ENCODE results near the gene FNIP2. TPM values are rescaled to one million over a fixed set of nuclear protein-coding genes. Genes with fewer than 3 reads are reported as not detected.

FNIP2 gene
- total RNA-seq, 4 donors from 2014 or later: 21.4 to 31.7 (median 28.1) TPM

DNA sequence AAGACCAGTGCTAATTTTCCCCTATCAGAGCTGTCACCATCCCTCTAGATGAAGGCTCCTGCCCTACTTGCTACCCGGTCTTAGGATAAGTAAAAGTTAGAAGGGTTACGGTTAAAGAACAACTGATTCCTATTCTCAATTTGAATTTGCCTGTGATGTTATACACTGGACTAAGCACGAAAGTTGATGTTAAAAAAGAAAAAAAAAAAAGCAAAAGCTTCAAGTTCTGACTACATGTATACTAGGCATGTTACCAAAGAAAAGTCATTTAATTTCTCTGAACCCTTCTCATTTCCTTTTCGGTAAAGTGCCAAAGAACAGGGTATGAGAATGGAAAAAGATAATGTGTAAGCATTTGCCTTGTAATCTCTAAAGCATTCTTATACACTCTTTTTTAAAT is 44.2 kb upstream of the FNIP2 start:
- 89% methylated on average over 4 of the region's 4 CpGs for WGBS
- Histone ChIP-seq H3K36me3 (peaks cover 4% of the 10 kb centered on the region), H3K4me3 (no peak overlapping the region), H3K27me3 (no peaks in the 10 kb centered on the region), H3K27ac (no peak overlapping the region), H3K4me1 (peaks cover 9% of the 10 kb centered on the region), H3K9me3 (no peaks in the 10 kb centered on the region)
- TF ChIP-seq EP300 (IDR thresholded peaks at IDR 0.05) (no peak), POLR2A (IDR thresholded peaks at IDR 0.05) (no peak), POLR2AphosphoS5 (IDR thresholded peaks at IDR 0.05) (no peak)
- TF ChIP-seq, protein P1, sequence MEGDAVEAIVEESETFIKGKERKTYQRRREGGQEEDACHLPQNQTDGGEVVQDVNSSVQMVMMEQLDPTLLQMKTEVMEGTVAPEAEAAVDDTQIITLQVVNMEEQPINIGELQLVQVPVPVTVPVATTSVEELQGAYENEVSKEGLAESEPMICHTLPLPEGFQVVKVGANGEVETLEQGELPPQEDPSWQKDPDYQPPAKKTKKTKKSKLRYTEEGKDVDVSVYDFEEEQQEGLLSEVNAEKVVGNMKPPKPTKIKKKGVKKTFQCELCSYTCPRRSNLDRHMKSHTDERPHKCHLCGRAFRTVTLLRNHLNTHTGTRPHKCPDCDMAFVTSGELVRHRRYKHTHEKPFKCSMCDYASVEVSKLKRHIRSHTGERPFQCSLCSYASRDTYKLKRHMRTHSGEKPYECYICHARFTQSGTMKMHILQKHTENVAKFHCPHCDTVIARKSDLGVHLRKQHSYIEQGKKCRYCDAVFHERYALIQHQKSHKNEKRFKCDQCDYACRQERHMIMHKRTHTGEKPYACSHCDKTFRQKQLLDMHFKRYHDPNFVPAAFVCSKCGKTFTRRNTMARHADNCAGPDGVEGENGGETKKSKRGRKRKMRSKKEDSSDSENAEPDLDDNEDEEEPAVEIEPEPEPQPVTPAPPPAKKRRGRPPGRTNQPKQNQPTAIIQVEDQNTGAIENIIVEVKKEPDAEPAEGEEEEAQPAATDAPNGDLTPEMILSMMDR (IDR thresholded peaks at IDR 0.05): no peak
- DNase-seq (ENCODE audit: low spot score in 2 of 2): no peak

DNA sequence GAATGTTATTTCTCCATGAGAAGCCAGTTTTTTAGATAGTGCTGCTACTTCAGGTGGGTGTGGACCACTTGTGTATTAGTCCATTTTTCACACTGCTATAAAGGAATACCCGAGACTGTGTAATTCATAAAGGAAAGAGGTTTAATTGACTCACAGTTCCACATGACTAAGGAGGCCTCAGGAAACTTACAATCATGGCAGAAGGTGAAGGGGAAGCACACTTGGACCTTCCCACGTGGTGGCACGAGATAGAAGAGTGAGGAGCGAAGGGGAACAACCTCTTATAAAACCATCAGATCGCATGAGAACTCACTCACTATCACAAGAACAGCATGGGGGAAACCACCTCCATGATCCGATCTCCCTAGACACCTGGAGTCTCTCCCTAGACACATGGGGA is 42.2 kb upstream of the FNIP2 start:
- Histone ChIP-seq H3K4me1 (peaks cover 11% of the 10 kb centered on the region), H3K27ac (no peak overlapping the region), H3K27me3 (no peaks in the 10 kb centered on the region), H3K36me3 (no peaks in the 10 kb centered on the region), H3K4me3 (no peak overlapping the region), H3K9me3 (no peaks in the 10 kb centered on the region)
- TF ChIP-seq POLR2A (IDR thresholded peaks at IDR 0.05): no peak
- no peak for TF ChIP-seq EP300 (IDR thresholded peaks at IDR 0.05)
- TF ChIP-seq, protein P1 (IDR thresholded peaks at IDR 0.05): no peak
- TF ChIP-seq POLR2AphosphoS5 (IDR thresholded peaks at IDR 0.05): no peak
- WGBS: 85% methylated on average over 6 of the region's 6 CpGs
- no peak for DNase-seq (ENCODE audit: low spot score in 2 of 2)

DNA sequence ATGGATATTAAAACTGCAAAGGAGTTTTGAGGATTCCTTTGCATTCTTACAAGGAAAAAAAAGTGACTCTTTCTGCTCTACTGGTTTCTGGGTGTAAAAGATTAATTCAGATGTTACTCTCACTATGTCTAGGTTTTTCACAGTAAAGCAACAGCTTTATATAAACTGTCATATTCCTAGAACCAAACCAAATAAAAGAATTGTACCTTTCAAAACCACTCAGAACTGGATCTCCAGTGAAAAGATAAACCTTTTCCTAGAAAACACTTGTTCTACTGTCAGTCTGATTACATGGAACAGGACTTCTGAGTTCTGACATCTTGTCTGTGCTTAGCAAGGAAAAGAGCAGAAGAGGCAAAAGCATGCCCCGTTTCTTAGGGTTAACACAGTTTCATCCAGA is 40.6 kb upstream of the FNIP2 start:
- H3K4me3 ChIP-seq: no peak overlapping the region
- no peaks in the 10 kb centered on the region for H3K27me3 ChIP-seq
- DNase-seq (ENCODE audit: low spot score in 2 of 2): no peak
- no peak for TF ChIP-seq POLR2AphosphoS5 (IDR thresholded peaks at IDR 0.05)
- TF ChIP-seq EP300 (IDR thresholded peaks at IDR 0.05): no peak
- no peak for TF ChIP-seq POLR2A (IDR thresholded peaks at IDR 0.05)
- TF ChIP-seq, protein P1 (IDR thresholded peaks at IDR 0.05): no peak
- peaks cover 3% of the 10 kb centered on the region for H3K4me1 ChIP-seq
- no peaks in the 10 kb centered on the region for H3K36me3 ChIP-seq
- no peaks in the 10 kb centered on the region for H3K9me3 ChIP-seq
- H3K27ac ChIP-seq: no peak overlapping the region
- 67% methylated on average over 1 of the region's 1 CpG for WGBS

DNA sequence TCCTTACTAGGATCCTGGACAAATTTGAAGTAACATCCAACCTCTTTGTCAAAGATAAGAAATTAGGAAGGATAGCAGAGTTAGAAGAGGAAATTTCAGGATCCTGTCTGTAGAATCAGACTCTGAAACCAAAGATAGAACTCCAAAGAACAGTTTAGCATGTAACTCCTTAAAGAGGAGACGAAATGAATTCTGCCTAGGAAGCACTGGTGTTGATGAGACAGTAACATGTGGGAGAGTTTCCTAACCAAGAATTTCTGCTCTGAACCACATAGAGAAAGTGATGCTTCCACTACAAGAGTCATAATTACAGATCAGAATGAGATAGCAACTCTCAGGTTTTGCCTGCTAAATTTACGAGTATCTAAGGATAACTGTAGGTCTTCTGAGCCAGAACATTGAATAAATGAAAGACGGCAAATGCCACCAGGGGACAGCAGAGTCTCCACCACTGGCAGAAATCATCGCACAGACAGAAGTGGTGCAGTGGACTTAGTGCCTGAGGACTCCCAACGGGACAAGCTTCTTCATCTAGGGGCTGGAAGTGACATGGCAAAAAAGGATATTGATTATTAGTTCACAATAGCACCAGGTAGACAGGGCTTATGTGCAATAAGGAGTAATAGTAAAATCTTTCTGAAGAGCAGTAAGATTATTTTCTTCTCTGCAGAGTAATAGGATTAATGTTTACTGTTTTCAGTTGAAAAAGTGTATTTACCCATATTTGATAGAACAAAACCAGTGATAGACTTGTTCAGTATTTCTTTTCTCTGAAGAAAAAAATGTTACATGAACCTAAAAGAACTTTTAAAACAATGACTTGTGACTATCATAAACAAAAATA is 38.9 kb upstream of the FNIP2 start:
- no peaks in the 10 kb centered on the region for H3K27me3 ChIP-seq
- H3K4me1 ChIP-seq: peaks cover 3% of the 10 kb centered on the region
- H3K27ac ChIP-seq: no peak overlapping the region
- WGBS: 19% methylated on average over 5 of the region's 5 CpGs
- TF ChIP-seq, protein P1 (IDR thresholded peaks at IDR 0.05): peak; percentile 71 to 83
- TF ChIP-seq POLR2AphosphoS5 (IDR thresholded peaks at IDR 0.05): no peak
- no peak for DNase-seq (ENCODE audit: low spot score in 2 of 2)
- no peaks in the 10 kb centered on the region for H3K36me3 ChIP-seq
- no peaks in the 10 kb centered on the region for H3K9me3 ChIP-seq
- H3K4me3 ChIP-seq: no peak overlapping the region

DNA sequence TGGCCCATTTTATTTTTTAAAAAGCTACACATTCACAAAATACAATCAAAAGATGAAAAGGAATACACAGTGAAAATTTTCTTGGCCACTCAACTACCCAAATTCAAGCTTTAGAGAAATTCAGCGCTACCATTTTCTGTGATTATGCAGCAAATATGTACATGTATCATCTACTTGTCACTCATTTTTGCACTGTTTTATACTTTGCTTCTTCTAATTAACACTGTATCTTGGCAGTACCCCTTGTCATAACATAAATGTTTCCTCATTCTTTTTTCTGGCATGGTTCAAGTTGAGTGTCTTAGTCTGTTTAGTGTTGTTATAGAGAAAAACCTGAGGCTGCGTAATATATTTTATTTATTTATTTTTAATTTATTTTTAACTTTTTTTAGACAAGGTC is 30.0 kb upstream of the FNIP2 start:
- Histone ChIP-seq H3K4me1 (no peaks in the 10 kb centered on the region), H3K36me3 (no peaks in the 10 kb centered on the region), H3K27ac (no peak overlapping the region), H3K27me3 (no peaks in the 10 kb centered on the region), H3K9me3 (no peaks in the 10 kb centered on the region), H3K4me3 (no peak overlapping the region)
- no peak for DNase-seq (ENCODE audit: low spot score in 2 of 2)
- 97% methylated on average over 2 of the region's 2 CpGs for WGBS
- TF ChIP-seq POLR2AphosphoS5 (IDR thresholded peaks at IDR 0.05) (no peak), EP300 (IDR thresholded peaks at IDR 0.05) (no peak), POLR2A (IDR thresholded peaks at IDR 0.05) (no peak)
- TF ChIP-seq, protein P1 (IDR thresholded peaks at IDR 0.05): no peak
